ENCODE measurements around the gene NOD2.

DNA sequence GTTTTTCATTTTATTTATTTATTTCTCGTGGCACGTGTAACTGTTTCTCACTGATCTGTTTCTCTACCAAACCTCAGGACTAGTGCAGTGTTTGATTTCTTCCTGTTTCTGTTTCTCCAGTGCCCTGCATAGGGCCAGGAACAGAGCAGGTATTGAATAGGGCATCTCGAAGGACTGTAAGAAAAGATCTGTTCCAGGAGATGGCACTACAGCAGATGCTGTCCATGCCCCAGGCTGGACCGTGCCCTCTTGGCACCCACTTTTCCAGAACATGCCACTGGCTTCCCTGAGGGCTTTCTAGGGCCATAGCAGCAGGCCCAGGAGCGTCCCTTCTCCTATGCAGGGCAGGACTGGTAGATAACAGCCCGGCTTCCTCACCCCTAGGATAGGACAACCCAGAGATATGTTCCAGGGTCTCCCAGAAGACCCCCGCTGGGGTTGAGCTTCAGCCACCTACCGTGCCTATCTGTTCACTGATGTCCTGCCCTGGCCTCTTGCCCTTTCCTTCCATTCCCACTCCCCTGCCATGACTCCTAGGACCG, 16.7 kb upstream of the NOD2 start:
- TF ChIP-seq, protein P1, sequence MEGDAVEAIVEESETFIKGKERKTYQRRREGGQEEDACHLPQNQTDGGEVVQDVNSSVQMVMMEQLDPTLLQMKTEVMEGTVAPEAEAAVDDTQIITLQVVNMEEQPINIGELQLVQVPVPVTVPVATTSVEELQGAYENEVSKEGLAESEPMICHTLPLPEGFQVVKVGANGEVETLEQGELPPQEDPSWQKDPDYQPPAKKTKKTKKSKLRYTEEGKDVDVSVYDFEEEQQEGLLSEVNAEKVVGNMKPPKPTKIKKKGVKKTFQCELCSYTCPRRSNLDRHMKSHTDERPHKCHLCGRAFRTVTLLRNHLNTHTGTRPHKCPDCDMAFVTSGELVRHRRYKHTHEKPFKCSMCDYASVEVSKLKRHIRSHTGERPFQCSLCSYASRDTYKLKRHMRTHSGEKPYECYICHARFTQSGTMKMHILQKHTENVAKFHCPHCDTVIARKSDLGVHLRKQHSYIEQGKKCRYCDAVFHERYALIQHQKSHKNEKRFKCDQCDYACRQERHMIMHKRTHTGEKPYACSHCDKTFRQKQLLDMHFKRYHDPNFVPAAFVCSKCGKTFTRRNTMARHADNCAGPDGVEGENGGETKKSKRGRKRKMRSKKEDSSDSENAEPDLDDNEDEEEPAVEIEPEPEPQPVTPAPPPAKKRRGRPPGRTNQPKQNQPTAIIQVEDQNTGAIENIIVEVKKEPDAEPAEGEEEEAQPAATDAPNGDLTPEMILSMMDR (conservative IDR thresholded peaks at IDR 0.05; ENCODE audit: low read depth, low read length) = no peak
- no peak for TF ChIP-seq EZH2phosphoT487 (IDR thresholded peaks at IDR 0.05; ENCODE audit: borderline replicate concordance, low read length)

All from PC-3 (cell line).